HG02571 (cell line): ENCODE measurements around the gene ANKRD22.
"Not testable (repeated sequence)": the region's sequence is repeated elsewhere in the genome, so short reads cannot be mapped to it uniquely, and the experiment has no call there.

ENCODE experiments used
- ATAC-seq: cut with Tn5 transposase; IDR thresholded peaks from one replicate; pipeline ENCODE4 v1.9.1; 2021; ENCODE audit warnings: mild to moderate bottlenecking, moderate library complexity; ENCODE audit not compliant: unreplicated experiment

Gene ANKRD22

GRCh38 chr10:88838766-88839350, 12.8 kb downstream of the ANKRD22 start:
- no peak for ATAC-seq

GRCh38 chr10:88837632-88838031, 14.0 kb downstream of the ANKRD22 start:
- ATAC-seq = not testable (repeated sequence)

- no peak for ATAC-seq
Observed at GRCh38 chr10:88835910-88836221, 15.8 kb downstream of the ANKRD22 start.

- peak; percentile 77 for ATAC-seq
Observed at GRCh38 chr10:88835096-88835909, 16.3 kb downstream of the ANKRD22 start.

GRCh38 chr10:88833723-88834122, 17.9 kb downstream of the ANKRD22 start:
- no peak for ATAC-seq

GRCh38 chr10:88833156-88833555, 18.5 kb downstream of the ANKRD22 start:
- ATAC-seq = no peak

- ATAC-seq = no peak
Observed at GRCh38 chr10:88832376-88832775, 19.3 kb downstream of the ANKRD22 start.

- no peak for ATAC-seq
Observed at GRCh38 chr10:88831709-88832108, 19.9 kb downstream of the ANKRD22 start.

- no peak for ATAC-seq
Observed at GRCh38 chr10:88830643-88831268, 20.9 kb downstream of the ANKRD22 start.

GRCh38 chr10:88828310-88828709, 23.3 kb downstream of the ANKRD22 start:
- no peak for ATAC-seq

GRCh38 chr10:88827671-88828070, 24.0 kb downstream of the ANKRD22 start:
- ATAC-seq = no peak

- no peak for ATAC-seq
Observed at GRCh38 chr10:88826388-88826787, 25.3 kb downstream of the ANKRD22 start.

- no peak for ATAC-seq
Observed at GRCh38 chr10:88820748-88821401, 30.8 kb downstream of the ANKRD22 start.

- no peak for ATAC-seq
Observed at GRCh38 chr10:88819290-88819689, 32.4 kb downstream of the ANKRD22 start.

GRCh38 chr10:88813200-88813599, 38.4 kb downstream of the ANKRD22 start:
- ATAC-seq = no peak

GRCh38 chr10:88810196-88810961, 41.3 kb downstream of the ANKRD22 start:
- no peak for ATAC-seq

- no peak for ATAC-seq
Observed at GRCh38 chr10:88809621-88810020, 42.0 kb downstream of the ANKRD22 start.

GRCh38 chr10:88805924-88806323, 45.7 kb downstream of the ANKRD22 start:
- no peak for ATAC-seq

GRCh38 chr10:88805361-88805760, 46.3 kb downstream of the ANKRD22 start:
- ATAC-seq = no peak

- no peak for ATAC-seq
Observed at GRCh38 chr10:88804083-88804812, 47.4 kb downstream of the ANKRD22 start.
